A172 (cell line): Measurements from ENCODE around the gene METTL9. TPM values are rescaled to one million over a fixed set of nuclear protein-coding genes. Genes with fewer than 3 reads are reported as not detected.
"Not testable (repeated sequence)": the region's sequence is repeated elsewhere in the genome, so short reads cannot be mapped to it uniquely, and the experiment has no call there.

Source experiments
- DNase-seq: peaks from one replicate; pipeline ENCODE4 v3.0.0-alpha.2; 2015; ENCODE audit warnings: low spot score
- total RNA-seq: library from RNA; depleted of rRNA; stranded (reverse); fragments of >200 nt; shearing (Covaris generic); gene quantifications from 2 replicates; pipeline ENCODE4 v1.2.3, GENCODE V29; 2014

METTL9 gene
- total RNA-seq, 1 experiment from 2014 or later, result 120 TPM

DNA sequence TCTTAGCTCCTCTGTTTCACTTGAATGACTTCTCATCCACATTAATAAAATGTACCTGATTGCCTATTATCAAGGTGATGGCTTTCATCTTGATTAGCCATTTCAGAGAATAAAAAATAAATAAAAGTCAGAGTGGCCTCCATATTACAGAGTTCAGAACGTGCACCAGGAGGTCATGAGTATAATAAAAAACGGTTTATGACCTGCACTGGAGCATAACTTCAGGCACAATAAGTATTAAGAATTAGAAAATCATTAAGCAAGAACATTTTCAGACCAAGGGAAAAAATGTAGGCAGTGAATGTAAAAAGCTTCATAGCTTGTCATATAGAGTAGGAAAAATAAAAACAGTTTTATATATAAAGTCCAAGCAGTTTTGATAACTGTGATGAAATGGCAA, 11.4 kb downstream of the METTL9 start:
- no peak for DNase-seq

DNA sequence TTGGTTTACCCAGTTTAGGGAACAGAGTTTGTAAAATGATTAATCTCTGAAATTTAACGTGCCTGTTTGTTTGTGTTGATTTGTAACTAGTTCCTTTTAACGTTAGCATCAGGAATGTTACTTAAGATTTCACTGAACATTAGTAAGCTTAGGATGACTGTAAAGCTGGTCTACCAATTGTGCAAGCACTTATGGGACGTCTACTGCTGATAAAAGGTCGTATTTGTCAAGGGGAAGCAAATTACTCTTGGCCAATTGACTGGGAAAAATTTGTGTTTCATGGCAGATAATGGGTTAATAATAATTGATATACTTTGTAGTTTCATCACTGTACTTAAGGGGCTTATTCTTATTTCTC, 11.8 kb downstream of the METTL9 start:
- no peak for DNase-seq

DNA sequence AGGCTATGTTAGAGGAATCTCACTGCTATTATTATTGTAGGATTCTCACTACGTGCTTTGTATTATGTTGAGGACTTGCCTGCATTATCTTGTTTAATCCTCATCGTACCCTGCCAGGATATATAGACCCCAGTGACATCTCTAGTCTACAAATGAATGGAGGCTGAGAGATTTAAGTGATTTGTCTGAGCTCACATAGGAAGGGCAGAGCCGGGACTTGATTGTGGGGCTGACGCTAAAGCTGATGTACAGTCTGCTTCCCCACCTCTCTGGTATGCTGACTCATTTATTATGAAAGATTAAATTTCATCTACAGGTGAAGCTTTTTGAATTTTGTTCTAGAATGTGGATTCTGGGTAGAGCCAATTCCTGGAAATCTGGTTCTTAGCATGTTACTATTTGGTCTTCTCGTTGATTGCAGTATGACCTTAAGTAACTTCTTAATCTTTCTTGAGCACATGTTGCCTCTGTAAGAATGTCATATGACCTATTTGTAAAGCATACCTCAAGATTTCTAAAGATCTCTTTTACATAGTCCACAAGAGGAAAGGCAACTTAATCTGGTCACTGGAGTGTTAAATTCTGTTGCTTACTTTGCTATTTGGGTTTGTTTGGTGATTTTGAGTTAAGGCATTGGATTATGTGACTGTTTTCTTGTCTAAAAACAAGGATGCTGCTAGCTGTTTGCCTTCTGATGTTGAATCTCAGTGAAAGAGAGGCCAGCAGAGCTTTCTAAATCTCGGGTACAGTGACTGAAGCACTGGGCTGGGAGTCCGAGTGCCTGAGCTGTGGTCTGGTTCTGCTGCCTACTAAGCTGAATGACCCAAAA, 12.4 kb downstream of the METTL9 start:
- no peak for DNase-seq

DNA sequence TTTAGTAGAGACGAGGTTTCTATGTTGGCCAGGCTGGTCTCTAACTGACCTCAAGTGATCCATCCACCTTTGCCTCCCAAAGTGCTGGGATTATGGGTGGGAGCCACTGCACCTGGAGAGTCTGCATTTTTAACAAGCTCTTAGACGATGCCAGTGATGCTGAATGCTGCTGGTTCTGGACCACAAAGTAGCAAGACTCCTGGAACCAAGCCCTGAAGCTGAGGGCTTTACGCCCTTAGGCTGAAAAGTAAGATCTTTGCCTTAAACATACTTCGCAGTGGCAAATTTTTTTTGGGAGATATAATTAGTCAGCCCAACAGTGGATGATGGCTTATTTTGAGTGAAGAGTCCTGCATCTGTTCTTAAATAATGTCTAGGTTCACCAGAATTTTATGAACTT, 14.0 kb downstream of the METTL9 start:
- no peak for DNase-seq

DNA sequence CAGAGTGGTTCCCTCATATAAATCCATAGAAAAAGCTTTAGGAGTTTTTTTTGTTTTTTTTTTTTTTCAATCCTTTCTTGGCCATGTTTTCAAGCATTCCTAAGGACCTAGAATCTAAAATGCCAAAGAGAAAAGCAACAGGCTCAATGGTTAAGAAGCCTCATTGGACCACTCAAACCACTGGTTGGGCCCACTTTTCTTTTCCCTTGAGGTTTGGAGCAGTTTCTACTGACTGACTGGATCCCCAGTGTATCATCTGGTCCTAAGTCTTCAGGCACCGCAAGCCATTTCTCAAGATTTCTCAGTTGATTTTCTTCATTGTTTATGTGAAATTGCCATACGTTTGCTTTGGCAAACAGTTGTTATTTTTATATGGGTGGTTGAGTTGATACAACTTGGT, 14.4 kb downstream of the METTL9 start:
- DNase-seq, result no peak

DNA sequence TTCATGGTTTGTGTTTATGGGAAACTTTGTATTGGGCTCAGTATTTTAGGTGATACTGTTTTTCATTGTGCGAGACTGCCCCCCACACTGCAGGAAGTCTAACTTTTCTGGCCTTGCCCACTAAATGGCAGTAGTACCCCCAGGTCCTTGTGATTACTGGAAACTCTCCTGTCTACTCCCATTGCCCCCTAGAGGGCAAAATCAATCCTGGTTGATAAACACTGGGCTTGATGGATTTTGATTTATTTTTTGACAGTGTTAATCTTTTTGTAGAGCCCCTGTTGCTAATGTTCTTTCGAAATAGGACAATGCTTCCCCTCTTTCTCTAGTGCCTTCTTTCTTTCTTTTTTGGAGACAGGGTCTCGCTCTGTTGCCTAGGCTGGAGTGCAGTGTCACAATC, 15.5 kb downstream of the METTL9 start:
- DNase-seq, result no peak

DNA sequence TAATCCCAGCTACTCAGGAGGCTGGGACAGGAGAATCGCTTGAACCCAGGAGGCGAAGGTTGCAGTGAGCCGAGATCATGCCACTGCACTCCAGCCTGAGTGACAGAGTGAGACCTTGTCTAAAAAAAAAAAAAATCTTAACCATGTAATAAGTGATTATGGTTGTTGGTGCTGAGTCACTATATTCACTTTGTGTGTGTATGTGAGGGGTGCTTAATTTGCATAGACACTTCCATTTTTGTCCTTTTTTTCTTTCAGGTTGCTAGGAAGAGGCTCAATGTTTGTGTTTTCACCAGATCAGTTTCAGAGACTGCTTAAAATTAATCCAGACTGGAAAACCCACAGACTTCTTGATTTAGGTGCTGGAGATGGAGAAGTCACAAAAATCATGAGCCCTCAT, 18.2 kb downstream of the METTL9 start:
- no peak for DNase-seq

DNA sequence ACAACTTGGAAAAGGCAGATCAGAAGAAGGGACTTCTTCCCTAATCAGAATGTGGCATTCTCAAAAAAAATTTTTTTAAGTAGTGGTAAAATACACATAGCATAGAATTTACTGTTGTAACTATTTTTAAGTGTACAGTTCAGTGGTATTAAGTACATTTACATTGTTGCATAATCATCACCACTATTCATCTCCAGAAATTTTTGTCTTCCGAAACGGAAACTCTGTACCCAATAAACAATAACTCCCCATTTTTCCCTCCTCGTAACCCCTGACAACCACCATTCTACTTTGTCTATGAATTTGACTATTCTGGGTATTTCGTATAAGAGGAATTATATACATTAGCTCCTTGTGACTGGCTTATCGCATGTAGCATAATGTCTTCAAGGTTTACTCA, 18.9 kb downstream of the METTL9 start:
- no peak for DNase-seq

DNA sequence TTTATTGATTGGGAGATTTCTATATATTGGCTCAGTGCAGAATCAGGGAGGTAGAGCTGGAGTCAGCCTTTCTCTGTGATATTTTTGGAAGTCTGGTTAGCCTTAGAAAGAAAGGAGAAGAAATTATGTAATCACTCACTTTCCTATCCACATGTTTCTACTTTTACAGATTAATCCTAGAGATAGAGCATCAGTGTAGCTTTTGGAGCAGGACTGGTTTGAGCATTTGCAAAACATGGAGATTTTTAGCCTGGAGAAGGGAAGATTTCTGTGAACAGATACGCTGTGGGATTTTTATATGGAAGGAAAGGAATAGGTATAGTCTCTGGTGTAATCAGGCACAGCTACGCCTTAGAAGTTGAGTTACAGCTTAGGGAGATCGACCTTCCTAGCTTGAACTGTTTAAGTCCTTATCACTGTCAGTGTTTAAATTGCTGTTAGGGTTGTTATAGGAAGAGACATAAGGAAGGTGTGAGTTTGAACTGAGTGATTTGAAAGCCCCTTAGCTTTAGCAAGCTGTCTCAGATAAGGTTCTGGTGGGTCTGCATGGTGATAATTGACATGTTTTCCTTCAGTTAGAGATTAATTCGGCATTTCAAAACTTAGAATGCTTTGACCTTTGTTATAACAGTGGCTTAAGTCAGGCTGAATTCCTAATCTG, 20.5 kb downstream of the METTL9 start:
- DNase-seq, result no peak

DNA sequence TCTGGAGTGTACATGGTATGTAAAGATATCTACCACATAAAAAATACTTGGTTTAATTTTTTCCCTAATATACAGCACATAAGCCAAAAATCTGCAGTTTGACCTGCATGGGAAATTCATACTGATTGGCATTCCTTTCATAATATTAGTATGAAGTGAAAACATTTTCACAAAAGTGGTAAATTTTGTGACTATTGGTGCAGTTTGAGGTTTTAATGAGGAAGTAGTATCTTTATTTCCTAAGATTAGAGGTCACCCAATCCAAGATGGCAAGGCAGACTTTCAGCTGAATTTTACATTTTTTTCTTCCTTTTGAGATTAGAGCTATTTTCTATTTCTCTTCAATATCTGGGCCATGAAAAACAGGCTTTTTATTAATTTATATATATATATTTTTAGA, 21.2 kb downstream of the METTL9 start:
- no peak for DNase-seq

DNA sequence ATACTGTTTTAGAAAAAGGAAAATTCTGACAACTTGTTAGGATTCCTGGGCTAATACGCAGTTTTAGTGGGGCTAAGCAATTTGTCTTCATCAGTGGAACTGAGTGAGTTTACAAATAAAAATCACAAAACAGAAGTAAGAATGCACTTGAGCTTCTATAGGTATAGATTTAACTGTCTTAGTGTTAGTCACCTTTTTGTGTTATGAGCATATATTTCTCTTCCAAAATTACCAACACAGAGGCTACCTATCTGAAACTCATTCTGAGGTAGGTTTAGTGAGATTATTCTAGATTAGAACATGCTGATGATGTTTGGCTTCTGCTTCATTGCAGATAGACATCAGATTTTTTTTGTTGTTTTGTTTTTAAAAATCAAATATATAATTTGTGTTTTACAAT, 23.2 kb downstream of the METTL9 start:
- DNase-seq, result no peak

DNA sequence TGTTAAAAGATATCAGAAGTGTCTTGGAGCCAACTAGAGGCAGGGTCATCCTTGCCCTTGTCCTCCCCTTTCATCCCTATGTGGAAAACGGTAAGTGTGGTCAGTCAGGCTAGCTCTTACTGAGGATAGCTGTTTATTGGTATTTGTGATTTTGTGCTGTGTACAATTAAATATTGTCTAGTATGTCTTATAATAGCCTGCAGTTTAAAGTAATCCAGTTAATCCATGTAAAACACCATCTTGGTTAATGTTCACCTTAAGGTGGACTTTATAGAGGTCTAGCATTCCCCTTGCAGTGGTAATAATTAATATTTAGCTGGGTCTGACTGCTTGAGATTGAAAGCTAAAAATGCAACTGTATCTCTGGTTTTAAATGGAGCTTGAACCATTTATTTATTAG, 25.6 kb downstream of the METTL9 start:
- DNase-seq, result no peak

DNA sequence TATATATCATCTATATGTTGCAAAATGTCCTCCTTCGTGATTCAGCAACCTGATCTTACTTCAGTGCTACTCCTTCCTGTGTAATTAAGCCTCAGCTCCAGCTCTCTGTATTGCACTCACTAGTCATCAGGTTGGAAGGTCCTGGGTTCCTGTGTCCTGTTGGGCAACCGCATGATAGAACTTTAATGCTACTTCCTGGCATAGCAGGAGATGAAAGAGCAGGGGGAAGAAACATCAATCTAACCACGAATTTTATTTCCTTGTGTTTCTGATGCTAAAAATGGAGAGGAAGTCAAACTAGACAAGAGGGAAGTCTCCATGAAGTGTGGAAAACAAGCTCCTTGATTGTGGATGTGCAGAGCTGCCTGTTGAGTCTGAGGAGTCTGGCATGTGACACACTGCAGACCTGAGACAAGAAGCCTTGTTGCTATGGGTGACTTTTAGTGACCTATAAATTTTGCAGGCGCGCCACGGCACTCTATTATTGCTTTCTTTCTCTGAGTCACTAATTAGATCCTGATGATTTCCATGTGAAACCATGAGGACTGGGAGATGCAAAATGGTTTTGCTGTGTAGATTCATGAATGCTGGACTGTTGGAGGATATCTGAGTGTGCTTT, 27.4 kb downstream of the METTL9 start:
- peak; percentile 77 for DNase-seq

DNA sequence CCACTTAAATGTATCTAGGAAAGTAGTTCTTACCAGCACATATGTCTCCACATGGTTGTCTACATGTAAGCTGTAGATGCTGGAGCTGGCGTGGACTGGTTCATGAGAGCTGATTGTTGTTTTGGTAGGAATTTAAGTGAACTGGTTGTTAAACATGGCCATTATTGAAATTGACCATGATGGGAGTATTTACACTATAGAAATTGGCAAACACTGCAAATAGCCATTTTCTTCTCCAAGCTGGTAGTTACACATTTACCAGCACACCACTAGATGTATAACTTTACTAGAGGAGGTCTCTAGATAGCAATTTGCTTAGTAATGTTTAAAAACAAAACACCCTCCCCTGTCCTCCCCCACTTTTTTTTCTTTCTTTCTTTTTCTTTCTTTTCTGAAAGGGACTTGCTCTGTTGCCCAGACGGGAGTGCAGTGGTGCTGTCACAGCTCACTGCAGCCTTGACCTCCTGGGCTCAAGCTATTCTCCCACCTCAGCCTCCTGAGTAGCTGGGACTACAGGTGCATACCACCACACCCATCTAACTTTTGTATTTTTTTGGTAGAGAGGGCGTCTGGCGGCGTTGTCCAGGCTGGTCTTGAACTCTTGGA, 28.8 kb downstream of the METTL9 start:
- no peak for DNase-seq

DNA sequence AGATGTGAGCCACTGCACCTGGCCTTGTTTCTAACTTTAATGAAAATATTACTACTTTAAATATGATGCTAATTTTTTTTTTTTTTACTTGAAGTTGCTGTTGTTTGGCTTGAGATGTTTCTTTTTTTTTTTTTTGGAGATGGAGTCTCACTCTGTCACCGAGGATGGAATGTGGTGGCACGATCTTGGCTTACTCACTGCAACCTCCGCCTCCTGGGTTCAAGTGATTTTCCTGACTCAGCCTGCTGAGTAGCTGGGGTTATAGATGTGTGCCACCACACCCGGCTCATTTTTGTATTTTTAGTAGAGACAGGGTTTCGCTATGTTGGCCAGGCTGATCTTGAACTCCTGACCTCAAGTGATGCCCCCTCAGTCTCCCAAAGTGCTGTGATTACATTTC, 29.4 kb downstream of the METTL9 start:
- DNase-seq, result no peak

DNA sequence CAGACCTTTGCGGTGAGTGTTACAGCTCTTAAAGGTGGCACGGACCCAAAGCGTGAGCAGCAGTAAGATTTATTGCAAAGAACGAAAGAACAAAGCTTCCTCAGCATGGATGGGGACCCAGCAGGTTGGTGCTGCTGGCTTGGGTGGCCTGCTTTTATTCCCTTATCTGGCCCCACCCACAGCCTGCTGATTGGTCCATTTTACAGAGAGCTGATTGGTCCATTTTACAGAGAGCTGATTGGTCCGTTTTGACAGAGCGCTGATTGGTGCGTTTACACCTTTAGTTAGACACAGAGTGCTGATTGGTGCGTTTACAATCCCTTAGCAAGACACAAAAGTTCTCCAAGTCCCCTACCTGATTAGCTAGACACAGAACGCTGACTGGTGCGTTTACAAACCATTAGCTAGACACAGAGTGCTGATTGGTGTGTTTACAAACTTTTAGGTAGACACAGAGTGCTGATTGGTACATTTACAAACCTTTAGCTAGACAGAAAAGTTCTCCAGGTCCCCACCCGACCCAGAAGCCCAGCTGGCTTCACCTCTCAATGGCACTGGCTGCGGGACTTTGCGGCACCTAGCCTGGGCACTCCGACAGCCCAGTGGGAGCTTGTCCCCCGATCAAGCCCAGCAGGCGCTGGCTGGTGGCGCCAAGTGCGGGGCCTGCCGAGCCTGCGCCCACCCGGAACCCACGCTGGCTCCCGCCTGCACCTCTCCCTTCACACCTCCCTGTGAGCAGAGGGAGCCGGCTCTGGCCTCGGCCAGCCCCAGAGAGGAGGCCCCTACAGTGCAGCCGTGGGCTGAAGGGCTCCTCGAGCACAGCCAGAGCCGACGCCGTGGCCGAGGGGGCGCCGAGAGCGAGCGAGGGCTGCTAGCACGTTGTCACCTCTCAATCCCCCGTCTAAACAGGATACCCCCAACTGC, 30.5 kb downstream of the METTL9 start:
- DNase-seq, result not testable (repeated sequence)

DNA sequence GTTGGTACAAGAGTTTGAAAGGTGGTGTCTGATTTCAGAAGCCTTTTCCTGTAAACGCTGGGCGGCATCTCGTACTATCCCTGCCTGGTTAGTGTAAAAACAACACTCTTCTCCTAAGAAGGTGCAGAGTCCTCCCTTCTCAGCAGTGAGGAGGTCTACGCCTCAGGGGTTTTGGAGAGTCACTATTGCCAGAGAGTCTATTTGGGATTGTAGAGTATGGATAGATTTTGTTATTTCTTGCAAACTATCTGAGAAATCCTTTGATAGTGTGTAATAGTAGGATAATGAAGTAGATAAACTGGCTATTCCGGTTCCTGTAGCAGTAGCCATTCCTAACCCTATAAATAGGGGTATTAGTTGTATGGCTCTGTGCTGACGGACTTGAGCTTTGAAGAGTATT, 31.5 kb downstream of the METTL9 start:
- DNase-seq, result not testable (repeated sequence)

DNA sequence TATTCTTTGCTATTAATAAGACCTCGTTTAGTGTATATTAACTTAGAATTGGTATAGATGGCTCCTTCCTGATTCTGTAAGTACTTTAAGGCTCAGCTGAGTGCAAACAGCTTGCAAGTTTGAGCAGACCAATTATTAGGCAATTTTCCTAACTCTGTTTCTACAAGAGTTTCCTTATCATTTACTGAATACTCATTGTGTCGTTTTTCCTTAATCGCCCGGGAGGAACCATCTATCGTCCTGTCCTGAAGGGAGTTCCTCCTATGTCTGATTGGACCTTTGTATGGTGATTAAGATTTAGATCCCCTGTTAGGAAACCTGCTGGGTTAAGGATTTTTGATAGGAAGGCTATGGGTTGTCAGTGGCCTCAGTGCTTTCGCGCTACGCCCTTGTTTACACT, 32.0 kb downstream of the METTL9 start:
- not testable (repeated sequence) for DNase-seq

DNA sequence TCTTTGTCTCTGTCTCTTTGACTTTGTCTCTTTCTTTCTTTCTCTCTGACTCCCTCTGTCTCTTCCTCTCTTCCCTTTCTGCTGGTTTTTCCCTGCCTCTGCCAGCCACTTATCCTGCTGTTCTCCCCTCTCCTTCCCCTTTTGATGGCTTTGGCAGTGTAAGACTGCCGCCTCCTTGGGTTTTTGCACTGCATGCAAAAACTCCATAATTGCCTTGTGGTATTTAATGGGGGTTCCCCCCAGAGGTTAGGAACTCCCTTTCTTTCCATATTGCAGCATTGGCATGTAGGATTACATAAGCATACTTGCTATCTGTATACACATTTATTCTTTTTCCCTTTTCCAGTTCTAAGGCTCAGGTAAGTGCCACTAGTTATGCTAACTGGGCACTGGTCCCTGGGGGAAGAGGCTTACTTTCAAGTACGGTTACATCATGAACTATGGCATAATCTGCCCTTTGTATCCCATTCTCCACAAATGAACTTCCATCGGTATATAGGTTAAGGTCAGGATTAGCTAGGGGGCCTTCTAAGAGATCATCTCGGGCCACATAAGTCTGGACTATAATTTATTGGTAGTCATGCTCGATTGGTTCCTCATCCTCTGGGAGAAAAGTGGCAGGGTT, 32.7 kb downstream of the METTL9 start:
- DNase-seq, result not testable (repeated sequence)

DNA sequence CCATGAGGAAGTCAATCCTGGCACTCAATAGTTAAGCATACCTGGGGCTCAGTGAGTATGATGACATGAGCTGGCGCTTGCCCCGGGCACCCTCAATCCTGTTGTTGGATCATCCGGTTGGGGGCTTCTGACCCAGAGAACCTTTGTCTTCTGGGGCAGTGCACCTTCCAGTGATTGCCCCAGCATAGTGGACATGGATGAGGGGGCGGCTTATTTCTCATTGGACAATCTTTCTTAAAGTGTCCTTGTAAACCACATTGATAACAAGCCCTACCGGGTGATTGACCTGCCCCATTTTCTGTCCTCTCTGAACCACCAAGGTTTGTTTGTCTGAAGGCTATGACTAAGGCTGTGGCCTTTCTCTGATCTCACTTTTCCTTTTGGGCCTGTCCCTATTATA, 34.8 kb downstream of the METTL9 start:
- DNase-seq, result no peak

DNA sequence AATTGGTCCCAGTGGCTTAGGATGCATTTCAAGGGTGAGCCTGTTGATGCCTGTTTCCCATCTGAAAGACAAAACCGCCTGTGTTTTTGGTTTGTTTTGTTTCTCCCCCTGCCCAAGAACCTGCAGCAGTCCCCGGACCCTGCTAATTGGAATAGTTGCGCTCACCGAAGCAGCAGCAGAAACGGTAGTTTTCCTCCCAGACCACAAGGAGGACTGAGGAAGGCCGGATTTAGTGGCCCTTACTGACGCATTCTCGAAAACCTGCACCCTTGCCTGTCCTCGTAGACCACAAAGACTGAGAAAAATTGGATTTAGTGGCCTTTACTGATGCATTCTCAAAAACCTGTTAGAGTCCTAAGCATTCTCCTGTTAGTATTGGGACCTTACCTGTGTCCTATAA, 36.3 kb downstream of the METTL9 start:
- DNase-seq, result not testable (repeated sequence)
